HTR-8/SVneo (cell line): ENCODE measurements around the gene PDSS2.
A peak's percentile ranks its signal among the peaks of the same experiment; 100 is the strongest.

Experiments
- DNase-seq: peaks from one replicate; pipeline ENCODE4 v3.0.0; 2011; ENCODE audit warnings: low spot score, mixed read lengths; ENCODE audit not compliant: insufficient read length
- FAIRE-seq: peaks from 2 replicates; lab custom pipeline; 2011; peaks lifted over from hg19 to GRCh38; lab: Jason Lieb, UNC

PDSS2 gene

GRCh38 chr6:107237992-107238660 is 221.2 kb downstream of the PDSS2 start:
- FAIRE-seq = no peak
- peak; percentile 20 for DNase-seq

- FAIRE-seq (no peak), DNase-seq (no peak)
Measured at GRCh38 chr6:107235511-107235910, 223.9 kb downstream of the PDSS2 start.

GRCh38 chr6:107235007-107235406 is 224.4 kb downstream of the PDSS2 start:
- no peak for DNase-seq
- no peak for FAIRE-seq

- FAIRE-seq = no peak
- no peak for DNase-seq
Measured at GRCh38 chr6:107231243-107231642, 228.1 kb downstream of the PDSS2 start.

GRCh38 chr6:107230448-107230847 is 228.9 kb downstream of the PDSS2 start:
- no peak for FAIRE-seq
- no peak for DNase-seq

- DNase-seq = no peak
- no peak for FAIRE-seq
Measured at GRCh38 chr6:107230024-107230423, 229.3 kb downstream of the PDSS2 start.

GRCh38 chr6:107228754-107229153 is 230.6 kb downstream of the PDSS2 start:
- FAIRE-seq (no peak), DNase-seq (no peak)

GRCh38 chr6:107221519-107221918 is 237.8 kb downstream of the PDSS2 start:
- FAIRE-seq (no peak), DNase-seq (no peak)

GRCh38 chr6:107219851-107220250 is 239.5 kb downstream of the PDSS2 start:
- DNase-seq = no peak
- no peak for FAIRE-seq

GRCh38 chr6:107218142-107218541 is 241.2 kb downstream of the PDSS2 start:
- FAIRE-seq (no peak), DNase-seq (no peak)

GRCh38 chr6:107217248-107217647 is 242.1 kb downstream of the PDSS2 start:
- no peak for FAIRE-seq

GRCh38 chr6:107216197-107216933 is 243.0 kb downstream of the PDSS2 start:
- FAIRE-seq (no peak), DNase-seq (no peak)

More at GRCh38 chr6:107217248-107217647, 242.1 kb downstream of the PDSS2 start:
- no peak for DNase-seq

- DNase-seq (no peak), FAIRE-seq (no peak)
Measured at GRCh38 chr6:107215334-107215733, 244.0 kb downstream of the PDSS2 start.

GRCh38 chr6:107214655-107215054 is 244.7 kb downstream of the PDSS2 start:
- FAIRE-seq (no peak), DNase-seq (no peak)

- FAIRE-seq (no peak), DNase-seq (no peak)
Measured at GRCh38 chr6:107209406-107210305, 249.7 kb downstream of the PDSS2 start.

GRCh38 chr6:107207251-107207873 is 252.0 kb downstream of the PDSS2 start:
- FAIRE-seq (no peak), DNase-seq (no peak)

GRCh38 chr6:107205058-107205998 is 254.0 kb downstream of the PDSS2 start:
- DNase-seq (no peak), FAIRE-seq (no peak)

- FAIRE-seq (no peak), DNase-seq (no peak)
Measured at GRCh38 chr6:107202876-107203468, 256.4 kb downstream of the PDSS2 start.
